Lower leg skin (tissue), 4 donors: ENCODE data around the gene HSPA4. TPM values are rescaled to one million over a fixed set of nuclear protein-coding genes. Genes with fewer than 3 reads are reported as not detected.
"Not testable (repeated sequence)": the region's sequence is repeated elsewhere in the genome, so short reads cannot be mapped to it uniquely, and the experiment has no call there.

Experiments used
- DNase-seq, 2 donors: peaks; one replicate each; pipeline ENCODE4 v3.0.0-alpha.2; 2019; ENCODE audit warnings: low spot score in 2 of 2
- H3K4me3 ChIP-seq: fragments of 200-600 bp; sonication (generic); 2 replicates; pipeline ENCODE4 v1.5.1; 2017; ENCODE audit warnings: mild to moderate bottlenecking, low read depth; ENCODE audit not compliant: poor library complexity, severe bottlenecking
- CTCF ChIP-seq, 3 donors: fragments of 450-650 bp; IDR thresholded peaks; one replicate each; pipeline ENCODE4 v1.5.1; 2016; ENCODE audit warnings: antibody characterized with exemption in 3 of 3, mild to moderate bottlenecking in 3 of 3, moderate library complexity in 2 of 3
- POLR2A ChIP-seq, 2 donors: fragments of 450-650 bp; IDR thresholded peaks; one replicate each; pipeline ENCODE4 v1.6.1; 2016 to 2017; ENCODE audit warnings: antibody characterized with exemption in 2 of 2, mild to moderate bottlenecking in 1 of 2, moderate library complexity in 1 of 2
- WGBS, 2 donors: methylation state at CpG; one replicate each; pipeline ENCODE4 v1.1.5; 2018; 5-methylcytosine and 5-hydroxymethylcytosine counted together
- intact Hi-C: fragments of 100-400 bp; cut with DNase I; formaldehyde crosslinking; loops from one replicate; pipeline ENCODE4 v1.15.0; 2023; ENCODE audit warnings: low total_unique reads
- total RNA-seq, 4 donors: library from RNA; depleted of rRNA; stranded (reverse); fragments of >200 nt; gene quantifications; one replicate each; pipeline ENCODE4 v1.1.0, GENCODE V29; 2016

The HSPA4 gene
- total RNA-seq, 4 donors from 2014 or later = 33.0 to 49.3 (median 42.2) TPM

- 80 to 87% methylated on average over 11 of the region's 11 CpGs for WGBS, 2 donors
- TF ChIP-seq POLR2A (IDR thresholded peaks at IDR 0.05) (no peak), CTCF (IDR thresholded peaks at IDR 0.05) (no peak)
- DNase-seq = peak in 1 of 2 donors; percentile 64
- intact Hi-C loops = no loop called here
- H3K4me3 ChIP-seq = no peak overlapping the region
Measured at GRCh38 chr5:133034064-133034463, 17.7 kb upstream of the HSPA4 start.

GRCh38 chr5:133035224-133035623 is 16.6 kb upstream of the HSPA4 start:
- WGBS, 2 donors = 63 to 75% methylated on average over 2 of the region's 2 CpGs
- intact Hi-C loops = no loop called here
- DNase-seq = no peak
- no peak overlapping the region for H3K4me3 ChIP-seq
- TF ChIP-seq POLR2A (IDR thresholded peaks at IDR 0.05) (no peak), CTCF (IDR thresholded peaks at IDR 0.05) (no peak)

GRCh38 chr5:133036677-133037076 is 15.1 kb upstream of the HSPA4 start:
- H3K4me3 ChIP-seq, intact Hi-C loops: not testable (repeated sequence)
- WGBS, 2 donors = 85 to 93% methylated on average over 6 of the region's 6 CpGs

GRCh38 chr5:133041157-133041784 is 10.5 kb upstream of the HSPA4 start:
- 68% methylated on average over 3 of the region's 3 CpGs for WGBS, 2 donors
- no peak for DNase-seq
- H3K4me3 ChIP-seq = no peak overlapping the region
- intact Hi-C loops = no loop called here
- TF ChIP-seq POLR2A (IDR thresholded peaks at IDR 0.05) (no peak), CTCF (IDR thresholded peaks at IDR 0.05) (no peak)

More at GRCh38 chr5:133036677-133037076, 15.1 kb upstream of the HSPA4 start:
- DNase-seq = not testable (repeated sequence)

GRCh38 chr5:133041910-133042309 is 9.9 kb upstream of the HSPA4 start:
- intact Hi-C loops = no loop called here
- H3K4me3 ChIP-seq = no peak overlapping the region
- TF ChIP-seq POLR2A (IDR thresholded peaks at IDR 0.05) (no peak), CTCF (IDR thresholded peaks at IDR 0.05) (no peak)
- no peak for DNase-seq
- 78 to 89% methylated on average over 1 of the region's 1 CpG for WGBS, 2 donors

GRCh38 chr5:133046560-133046959 is 5.3 kb upstream of the HSPA4 start:
- 87 to 89% methylated on average over 8 of the region's 8 CpGs for WGBS, 2 donors
- intact Hi-C loops, DNase-seq: not testable (repeated sequence)

GRCh38 chr5:133047404-133047803 is 4.4 kb upstream of the HSPA4 start:
- H3K4me3 ChIP-seq = no peak overlapping the region
- TF ChIP-seq CTCF (IDR thresholded peaks at IDR 0.05) (no peak), POLR2A (IDR thresholded peaks at IDR 0.05) (no peak)
- DNase-seq = no peak
- WGBS, 2 donors = 95% methylated on average over 19 of the region's 19 CpGs
- intact Hi-C loops = no loop called here

More at GRCh38 chr5:133046560-133046959, 5.3 kb upstream of the HSPA4 start:
- H3K4me3 ChIP-seq = not testable (repeated sequence)
